ENCODE measurements around the gene DTX3. TPM values are rescaled to one million over a fixed set of nuclear protein-coding genes. Genes with fewer than 3 reads are reported as not detected.

Gene DTX3
- total and polyA plus RNA-seq, 2 of the 13 experiments (the other 11 are each of a cell fraction or from before 2014, with no cell fraction given): 9.0 to 27.2 TPM

GRCh38 chr12:57611108-57611826 is 6.6 kb downstream of the DTX3 start, which contains the start of gene ARHGEF25 (continued):
- TF ChIP-seq MXD1 (CRISPR knock-in tag; IDR thresholded peaks at IDR 0.05): peak; percentile 84
- TF ChIP-seq, protein P1, sequence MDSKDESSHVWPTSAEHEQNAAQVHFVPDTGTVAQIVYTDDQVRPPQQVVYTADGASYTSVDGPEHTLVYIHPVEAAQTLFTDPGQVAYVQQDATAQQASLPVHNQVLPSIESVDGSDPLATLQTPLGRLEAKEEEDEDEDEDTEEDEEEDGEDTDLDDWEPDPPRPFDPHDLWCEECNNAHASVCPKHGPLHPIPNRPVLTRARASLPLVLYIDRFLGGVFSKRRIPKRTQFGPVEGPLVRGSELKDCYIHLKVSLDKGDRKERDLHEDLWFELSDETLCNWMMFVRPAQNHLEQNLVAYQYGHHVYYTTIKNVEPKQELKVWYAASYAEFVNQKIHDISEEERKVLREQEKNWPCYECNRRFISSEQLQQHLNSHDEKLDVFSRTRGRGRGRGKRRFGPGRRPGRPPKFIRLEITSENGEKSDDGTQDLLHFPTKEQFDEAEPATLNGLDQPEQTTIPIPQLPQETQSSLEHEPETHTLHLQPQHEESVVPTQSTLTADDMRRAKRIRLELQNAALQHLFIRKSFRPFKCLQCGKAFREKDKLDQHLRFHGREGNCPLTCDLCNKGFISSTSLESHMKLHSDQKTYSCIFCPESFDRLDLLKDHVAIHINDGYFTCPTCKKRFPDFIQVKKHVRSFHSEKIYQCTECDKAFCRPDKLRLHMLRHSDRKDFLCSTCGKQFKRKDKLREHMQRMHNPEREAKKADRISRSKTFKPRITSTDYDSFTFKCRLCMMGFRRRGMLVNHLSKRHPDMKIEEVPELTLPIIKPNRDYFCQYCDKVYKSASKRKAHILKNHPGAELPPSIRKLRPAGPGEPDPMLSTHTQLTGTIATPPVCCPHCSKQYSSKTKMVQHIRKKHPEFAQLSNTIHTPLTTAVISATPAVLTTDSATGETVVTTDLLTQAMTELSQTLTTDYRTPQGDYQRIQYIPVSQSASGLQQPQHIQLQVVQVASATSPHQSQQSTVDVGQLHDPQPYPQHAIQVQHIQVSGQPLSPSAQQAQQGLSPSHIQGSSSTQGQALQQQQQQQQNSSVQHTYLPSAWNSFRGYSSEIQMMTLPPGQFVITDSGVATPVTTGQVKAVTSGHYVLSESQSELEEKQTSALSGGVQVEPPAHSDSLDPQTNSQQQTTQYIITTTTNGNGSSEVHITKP (CRISPR knock-in tag; IDR thresholded peaks at IDR 0.05; ENCODE audit: low read depth): no peak
- TF ChIP-seq, protein P2, sequence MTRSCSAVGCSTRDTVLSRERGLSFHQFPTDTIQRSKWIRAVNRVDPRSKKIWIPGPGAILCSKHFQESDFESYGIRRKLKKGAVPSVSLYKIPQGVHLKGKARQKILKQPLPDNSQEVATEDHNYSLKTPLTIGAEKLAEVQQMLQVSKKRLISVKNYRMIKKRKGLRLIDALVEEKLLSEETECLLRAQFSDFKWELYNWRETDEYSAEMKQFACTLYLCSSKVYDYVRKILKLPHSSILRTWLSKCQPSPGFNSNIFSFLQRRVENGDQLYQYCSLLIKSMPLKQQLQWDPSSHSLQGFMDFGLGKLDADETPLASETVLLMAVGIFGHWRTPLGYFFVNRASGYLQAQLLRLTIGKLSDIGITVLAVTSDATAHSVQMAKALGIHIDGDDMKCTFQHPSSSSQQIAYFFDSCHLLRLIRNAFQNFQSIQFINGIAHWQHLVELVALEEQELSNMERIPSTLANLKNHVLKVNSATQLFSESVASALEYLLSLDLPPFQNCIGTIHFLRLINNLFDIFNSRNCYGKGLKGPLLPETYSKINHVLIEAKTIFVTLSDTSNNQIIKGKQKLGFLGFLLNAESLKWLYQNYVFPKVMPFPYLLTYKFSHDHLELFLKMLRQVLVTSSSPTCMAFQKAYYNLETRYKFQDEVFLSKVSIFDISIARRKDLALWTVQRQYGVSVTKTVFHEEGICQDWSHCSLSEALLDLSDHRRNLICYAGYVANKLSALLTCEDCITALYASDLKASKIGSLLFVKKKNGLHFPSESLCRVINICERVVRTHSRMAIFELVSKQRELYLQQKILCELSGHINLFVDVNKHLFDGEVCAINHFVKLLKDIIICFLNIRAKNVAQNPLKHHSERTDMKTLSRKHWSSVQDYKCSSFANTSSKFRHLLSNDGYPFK (CRISPR knock-in tag; IDR thresholded peaks at IDR 0.05; ENCODE audit: borderline replicate concordance): peak; percentile 32; the same call in 1 of the 2 replicates
- TF ChIP-seq, protein P3, sequence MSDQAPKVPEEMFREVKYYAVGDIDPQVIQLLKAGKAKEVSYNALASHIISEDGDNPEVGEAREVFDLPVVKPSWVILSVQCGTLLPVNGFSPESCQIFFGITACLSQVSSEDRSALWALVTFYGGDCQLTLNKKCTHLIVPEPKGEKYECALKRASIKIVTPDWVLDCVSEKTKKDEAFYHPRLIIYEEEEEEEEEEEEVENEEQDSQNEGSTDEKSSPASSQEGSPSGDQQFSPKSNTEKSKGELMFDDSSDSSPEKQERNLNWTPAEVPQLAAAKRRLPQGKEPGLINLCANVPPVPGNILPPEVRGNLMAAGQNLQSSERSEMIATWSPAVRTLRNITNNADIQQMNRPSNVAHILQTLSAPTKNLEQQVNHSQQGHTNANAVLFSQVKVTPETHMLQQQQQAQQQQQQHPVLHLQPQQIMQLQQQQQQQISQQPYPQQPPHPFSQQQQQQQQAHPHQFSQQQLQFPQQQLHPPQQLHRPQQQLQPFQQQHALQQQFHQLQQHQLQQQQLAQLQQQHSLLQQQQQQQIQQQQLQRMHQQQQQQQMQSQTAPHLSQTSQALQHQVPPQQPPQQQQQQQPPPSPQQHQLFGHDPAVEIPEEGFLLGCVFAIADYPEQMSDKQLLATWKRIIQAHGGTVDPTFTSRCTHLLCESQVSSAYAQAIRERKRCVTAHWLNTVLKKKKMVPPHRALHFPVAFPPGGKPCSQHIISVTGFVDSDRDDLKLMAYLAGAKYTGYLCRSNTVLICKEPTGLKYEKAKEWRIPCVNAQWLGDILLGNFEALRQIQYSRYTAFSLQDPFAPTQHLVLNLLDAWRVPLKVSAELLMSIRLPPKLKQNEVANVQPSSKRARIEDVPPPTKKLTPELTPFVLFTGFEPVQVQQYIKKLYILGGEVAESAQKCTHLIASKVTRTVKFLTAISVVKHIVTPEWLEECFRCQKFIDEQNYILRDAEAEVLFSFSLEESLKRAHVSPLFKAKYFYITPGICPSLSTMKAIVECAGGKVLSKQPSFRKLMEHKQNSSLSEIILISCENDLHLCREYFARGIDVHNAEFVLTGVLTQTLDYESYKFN (CRISPR knock-in tag; conservative IDR thresholded peaks at IDR 0.05): peak; percentile 62
- no peak for TF ChIP-seq ZNF577 (CRISPR knock-in tag; IDR thresholded peaks at IDR 0.05; ENCODE audit: borderline replicate concordance, low read depth)
- TF ChIP-seq HES4 (CRISPR knock-in tag; IDR thresholded peaks at IDR 0.05; ENCODE audit: borderline replicate concordance): 0 out of 2 replicates have a peak, but pooled peaks have one; percentile 46
- TF ChIP-seq PHB2 (IDR thresholded peaks at IDR 0.05; ENCODE audit: partially characterized antibody): no peak
- TF ChIP-seq, protein P4, sequence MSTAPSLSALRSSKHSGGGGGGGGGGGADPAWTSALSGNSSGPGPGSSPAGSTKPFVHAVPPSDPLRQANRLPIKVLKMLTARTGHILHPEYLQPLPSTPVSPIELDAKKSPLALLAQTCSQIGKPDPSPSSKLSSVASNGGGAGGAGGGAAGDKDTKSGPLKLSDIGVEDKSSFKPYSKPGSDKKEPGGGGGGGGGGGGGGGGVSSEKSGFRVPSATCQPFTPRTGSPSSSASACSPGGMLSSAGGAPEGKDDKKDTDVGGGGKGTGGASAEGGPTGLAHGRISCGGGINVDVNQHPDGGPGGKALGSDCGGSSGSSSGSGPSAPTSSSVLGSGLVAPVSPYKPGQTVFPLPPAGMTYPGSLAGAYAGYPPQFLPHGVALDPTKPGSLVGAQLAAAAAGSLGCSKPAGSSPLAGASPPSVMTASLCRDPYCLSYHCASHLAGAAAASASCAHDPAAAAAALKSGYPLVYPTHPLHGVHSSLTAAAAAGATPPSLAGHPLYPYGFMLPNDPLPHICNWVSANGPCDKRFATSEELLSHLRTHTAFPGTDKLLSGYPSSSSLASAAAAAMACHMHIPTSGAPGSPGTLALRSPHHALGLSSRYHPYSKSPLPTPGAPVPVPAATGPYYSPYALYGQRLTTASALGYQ (CRISPR knock-in tag; IDR thresholded peaks at IDR 0.05): peak; percentile 19; the same call in 1 of the 2 replicates
- peak in 1 of 2 experiments; percentile 71; a peak in 1 of 4 replicates for TF ChIP-seq KLF16 (CRISPR knock-in tag; IDR thresholded peaks at IDR 0.05)
- no peak for TF ChIP-seq ZFP37 (CRISPR knock-in tag; IDR thresholded peaks at IDR 0.05; ENCODE audit: borderline replicate concordance)
- TF ChIP-seq, protein P5, sequence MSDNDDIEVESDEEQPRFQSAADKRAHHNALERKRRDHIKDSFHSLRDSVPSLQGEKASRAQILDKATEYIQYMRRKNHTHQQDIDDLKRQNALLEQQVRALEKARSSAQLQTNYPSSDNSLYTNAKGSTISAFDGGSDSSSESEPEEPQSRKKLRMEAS (IDR thresholded peaks at IDR 0.05): 0 out of 2 replicates have a peak, but pooled peaks have one; percentile 31
- TF ChIP-seq HOXA5 (CRISPR knock-in tag; IDR thresholded peaks at IDR 0.05): peak; percentile 87

All from HepG2 (cell line).